ENCODE results near the gene RTL1.

RTL1 gene

GRCh38 chr14:100898465-100898864 is 5.1 kb downstream of the RTL1 start:
- no peak for DNase-seq

- no peak for DNase-seq
These were observed 7.0 kb downstream of the RTL1 start for GRCh38 chr14:100896369-100897060.

- no peak for DNase-seq
These were observed 8.1 kb downstream of the RTL1 start for GRCh38 chr14:100895411-100895810.

DNA sequence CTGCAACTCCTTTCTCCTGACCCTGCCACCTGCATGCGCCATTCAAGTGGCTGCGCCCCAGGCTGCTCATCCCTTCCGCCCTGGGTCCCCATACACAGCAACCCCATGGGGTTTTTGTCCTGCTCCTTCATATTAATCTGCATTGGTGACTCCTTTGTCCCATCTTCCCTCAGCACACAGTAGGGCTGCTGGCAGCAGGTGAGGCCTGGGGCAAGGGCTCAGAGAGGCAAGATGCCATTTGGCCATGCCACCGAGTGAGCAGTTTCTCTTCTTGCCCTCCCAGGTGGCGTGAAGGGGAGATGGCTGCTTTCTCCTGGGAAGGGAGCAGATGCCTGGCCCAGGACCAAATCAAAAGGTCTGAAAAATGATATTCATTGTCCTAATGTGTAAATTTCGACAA is 9.1 kb downstream of the RTL1 start:
- no peak for DNase-seq

- DNase-seq = no peak
These were observed 9.8 kb downstream of the RTL1 start for GRCh38 chr14:100893760-100894159.

DNA sequence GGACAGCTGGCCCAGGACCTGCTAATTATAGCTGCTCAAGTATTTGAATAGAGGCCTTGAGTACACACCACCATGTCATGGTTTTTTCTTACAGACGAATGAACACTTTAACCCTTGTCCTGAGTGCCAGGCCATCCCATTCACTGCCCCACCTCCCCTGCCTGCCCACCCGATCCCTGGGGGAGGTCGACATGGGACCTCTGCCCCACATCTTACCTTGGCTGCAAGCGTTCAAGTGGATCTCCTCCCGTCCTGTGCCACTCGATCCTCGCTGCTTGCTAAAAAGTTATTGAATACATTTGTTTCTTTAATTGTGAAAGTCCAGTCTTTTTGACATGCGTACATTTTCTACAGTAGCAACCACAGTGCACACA is 10.3 kb downstream of the RTL1 start:
- DNase-seq = no peak

DNA sequence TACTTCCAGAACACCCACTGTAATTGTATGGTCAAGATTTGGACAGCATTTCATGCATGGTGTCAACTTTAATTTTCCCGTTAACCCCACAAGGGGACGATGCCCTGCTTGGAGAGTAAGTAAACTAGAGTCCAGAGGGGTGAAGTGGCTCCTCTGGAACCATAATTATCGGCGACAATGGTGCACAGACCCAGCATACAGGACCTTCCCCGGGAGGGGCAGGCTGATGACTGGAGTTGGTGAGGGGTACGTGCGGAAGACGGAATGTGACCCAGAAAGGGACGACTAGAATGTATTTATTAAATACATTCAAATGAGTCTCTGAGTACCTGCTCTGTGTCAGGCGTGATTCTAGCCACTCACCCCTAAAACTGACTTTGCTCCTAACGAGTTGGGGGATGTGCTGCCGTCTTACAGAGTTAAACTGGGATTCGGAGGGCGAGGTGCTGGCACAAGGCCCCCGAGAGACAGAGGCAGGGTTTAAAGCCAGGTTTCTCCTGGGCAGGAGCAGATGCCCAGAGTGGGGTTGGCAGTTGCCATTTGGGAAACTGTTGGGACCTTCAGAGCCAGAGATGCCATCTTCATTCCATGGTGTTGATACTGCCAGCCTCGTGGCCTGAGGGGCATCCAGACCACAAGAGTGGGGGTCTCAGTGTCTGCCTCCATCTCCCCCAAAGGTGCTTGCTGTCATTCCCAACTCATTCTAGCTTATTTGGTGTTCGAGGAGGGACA is 10.9 kb downstream of the RTL1 start:
- DNase-seq = no peak

- DNase-seq = no peak
These were observed 11.7 kb downstream of the RTL1 start for GRCh38 chr14:100891501-100892445.

DNA sequence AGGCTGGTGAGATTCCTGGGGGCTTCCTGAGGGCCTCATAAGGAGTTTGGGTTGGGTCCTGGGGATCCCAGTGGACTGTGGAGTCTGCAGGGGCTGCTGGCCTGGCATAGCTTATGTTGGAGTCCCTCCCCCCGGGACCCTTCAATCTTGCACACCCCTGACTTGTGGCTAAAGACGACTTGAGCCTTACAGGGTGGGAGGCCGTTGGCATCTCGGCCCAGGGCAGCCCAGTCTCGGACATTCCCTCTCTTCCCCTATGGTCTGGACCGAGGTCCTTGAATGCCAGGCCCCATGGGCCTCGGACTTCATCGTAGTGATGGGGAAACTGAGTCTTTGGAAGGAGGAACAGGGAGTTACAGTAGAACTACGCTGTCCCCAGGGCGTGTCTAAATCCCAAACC is 12.5 kb downstream of the RTL1 start:
- no peak for DNase-seq

GRCh38 chr14:100890061-100890850 is 13.3 kb downstream of the RTL1 start:
- no peak for DNase-seq

DNA sequence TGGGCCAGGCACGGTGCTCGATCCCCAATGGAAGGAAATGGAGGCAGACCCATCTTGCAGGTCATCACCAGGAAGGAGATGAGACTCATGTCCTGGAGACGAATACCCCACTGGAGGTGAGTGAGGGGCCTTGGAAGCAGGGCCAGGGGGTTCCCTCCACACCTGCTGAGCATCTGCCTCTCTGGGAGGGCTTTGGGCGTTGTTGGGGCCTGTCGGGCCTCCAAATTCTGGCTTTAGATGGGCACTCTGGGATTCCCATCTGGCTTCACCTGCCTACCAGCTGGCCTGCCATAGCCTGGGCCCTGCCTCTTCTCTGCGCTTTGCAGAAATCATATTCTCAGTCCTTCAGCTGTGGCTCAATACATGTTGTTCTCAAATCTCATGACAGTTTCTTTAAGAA is 13.9 kb downstream of the RTL1 start:
- DNase-seq = no peak

DNA sequence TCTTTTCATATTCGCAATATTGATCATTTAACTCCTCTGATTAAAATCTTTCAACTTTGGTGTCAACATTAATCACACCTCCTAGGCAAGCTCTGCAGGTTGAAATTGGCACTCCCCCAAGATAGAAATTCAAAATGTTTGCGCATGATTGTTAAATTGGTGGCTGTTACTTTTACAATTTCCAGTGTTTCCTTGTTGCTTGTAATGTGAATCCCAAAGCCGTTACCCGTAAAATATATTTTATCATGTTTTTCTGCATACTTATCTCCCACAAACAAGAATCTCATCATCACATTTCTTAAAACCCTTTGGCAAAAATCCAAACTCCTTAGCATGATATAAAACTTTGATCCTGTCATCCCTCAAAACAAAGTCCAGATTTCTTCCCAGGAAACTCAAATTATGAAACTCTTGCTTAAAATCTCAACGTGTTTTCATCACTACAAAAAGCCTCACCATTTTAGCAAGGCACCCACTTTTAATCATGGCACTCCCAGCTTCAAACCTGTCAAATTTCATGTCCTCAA is 14.7 kb downstream of the RTL1 start:
- no peak for DNase-seq

- DNase-seq = no peak
These were observed 15.7 kb downstream of the RTL1 start for GRCh38 chr14:100887728-100888335.

- DNase-seq = no peak
These were observed 17.9 kb downstream of the RTL1 start for GRCh38 chr14:100885617-100886016.

- DNase-seq = no peak
These were observed 18.3 kb downstream of the RTL1 start for GRCh38 chr14:100885196-100885595.

GRCh38 chr14:100884456-100884855 is 19.1 kb downstream of the RTL1 start:
- no peak for DNase-seq

DNA sequence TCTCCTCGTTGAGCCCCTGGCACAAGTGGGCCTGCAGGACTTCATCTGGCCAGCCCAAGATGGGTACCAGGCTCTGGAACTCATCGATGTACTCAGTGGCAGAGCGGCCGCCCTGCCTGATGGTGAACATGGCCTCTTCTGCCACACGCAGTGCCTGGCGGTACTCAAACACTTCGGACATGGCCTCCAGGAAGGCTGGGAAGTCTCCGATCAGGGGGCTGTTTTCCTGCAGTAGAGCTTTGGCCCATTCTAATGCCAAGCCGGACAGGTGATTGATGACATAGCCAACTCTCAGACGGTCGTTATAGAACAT is 19.8 kb downstream of the RTL1 start:
- DNase-seq = no peak

DNA sequence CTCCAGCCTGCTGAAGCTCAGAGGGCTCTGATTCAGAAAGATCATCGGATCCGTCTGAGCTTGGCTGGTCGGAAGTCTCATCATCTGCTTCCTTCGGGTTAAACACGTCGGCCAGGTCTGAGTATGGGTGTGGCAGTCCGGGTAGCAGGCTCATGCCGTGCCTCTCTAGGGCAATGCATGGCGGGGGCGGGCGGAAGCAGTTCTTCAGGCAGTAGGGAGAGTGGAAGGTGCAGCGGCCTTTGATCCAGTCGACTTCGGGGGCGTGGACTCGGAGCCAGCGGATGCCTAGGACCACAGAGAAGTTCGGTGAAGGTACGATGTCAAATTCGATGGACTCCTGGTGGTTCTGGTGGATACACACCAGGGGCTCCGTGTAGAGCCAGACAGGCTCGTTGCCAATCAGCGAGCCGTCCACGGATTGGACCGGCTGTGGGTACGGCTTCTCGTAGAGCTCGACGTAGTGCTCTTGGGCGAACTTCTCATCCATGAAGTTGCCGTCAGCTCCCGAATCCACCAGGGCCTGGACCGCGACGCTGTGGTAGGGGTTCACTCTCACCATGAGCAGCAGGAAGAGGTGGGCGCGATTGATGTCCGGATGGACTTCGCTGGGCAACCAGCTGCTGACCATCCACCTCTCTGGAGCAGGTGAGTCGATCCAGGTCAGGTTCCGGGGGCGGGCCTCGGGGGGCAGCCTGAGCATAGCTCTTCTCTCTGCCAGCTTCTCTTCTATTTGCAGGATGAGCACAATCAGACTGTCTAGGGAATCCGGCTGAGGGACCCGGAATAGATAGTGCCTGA is 20.3 kb downstream of the RTL1 start:
- no peak for DNase-seq

DNA sequence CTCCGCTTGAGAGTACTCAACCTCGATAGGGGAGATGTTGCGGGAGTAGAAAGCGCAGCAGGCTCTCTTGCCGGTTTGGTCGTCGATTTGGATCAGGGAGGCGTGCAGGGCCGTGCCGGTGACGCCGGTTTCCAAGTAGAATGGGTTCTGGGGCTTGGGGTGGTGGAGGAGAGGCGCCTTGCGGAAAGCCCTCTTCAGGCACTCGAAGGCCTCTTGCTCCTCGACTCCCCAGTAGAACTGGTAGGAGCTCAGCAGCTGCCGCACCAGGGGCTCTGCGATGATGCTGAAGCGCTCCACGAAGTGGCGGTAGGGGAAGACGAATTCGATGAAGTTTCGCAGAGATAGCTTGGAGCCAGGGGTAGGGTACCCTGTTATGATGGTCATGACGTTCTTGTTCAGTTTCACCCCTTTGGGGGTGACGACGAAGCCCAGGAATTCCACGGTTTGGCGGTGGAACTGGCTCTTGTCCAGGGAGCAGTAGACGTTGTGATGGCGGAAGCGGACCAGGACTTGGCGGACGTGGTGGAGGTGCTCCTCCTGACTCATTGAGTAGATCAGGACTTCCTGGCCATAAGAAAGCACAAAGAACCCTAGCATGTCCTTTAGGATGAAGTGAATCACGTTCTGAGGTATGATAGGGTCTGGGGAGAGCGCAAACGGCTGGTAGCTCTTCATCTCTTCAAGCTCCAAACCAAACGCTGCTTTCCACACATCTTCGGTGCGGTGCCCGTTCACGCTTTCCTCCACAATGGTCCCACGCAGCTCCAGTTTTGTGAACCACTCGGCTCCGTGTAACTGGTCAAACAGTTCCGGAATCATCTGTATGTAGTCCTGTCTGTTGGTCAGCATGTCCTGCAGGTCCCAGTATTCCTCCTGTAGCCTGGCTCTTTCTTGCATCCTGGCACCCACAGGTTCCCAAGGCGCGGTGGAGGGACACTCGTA is 21.2 kb downstream of the RTL1 start:
- no peak for DNase-seq
